IPS-20b (cell line): ENCODE data around the gene PRLR.
"Not testable (repeated sequence)": the region's sequence is repeated elsewhere in the genome, so short reads cannot be mapped to it uniquely, and the experiment has no call there.

Experiments
- H3K27ac ChIP-seq: one replicate; pipeline ENCODE4 v1.5.1; 2013; ENCODE audit warnings: low read length
- H3K27me3 ChIP-seq: 2 replicates; pipeline ENCODE4 v1.6.1; 2013; ENCODE audit warnings: mild to moderate bottlenecking, low read length, inconsistent platforms; ENCODE audit not compliant: insufficient read depth
- H3K36me3 ChIP-seq: 2 replicates; pipeline ENCODE4 v1.6.1; 2013; ENCODE audit warnings: low read depth, mild to moderate bottlenecking, inconsistent platforms, low read length, moderate library complexity; ENCODE audit not compliant: insufficient read depth
- H3K4me1 ChIP-seq: 2 replicates; pipeline ENCODE4 v1.6.1; 2013; ENCODE audit warnings: mild to moderate bottlenecking, control low read depth, inconsistent platforms, low read length, moderate library complexity; ENCODE audit not compliant: insufficient read depth
- H3K4me3 ChIP-seq: 2 replicates; pipeline ENCODE4 v1.5.1; 2013; ENCODE audit warnings: mild to moderate bottlenecking, low read length, inconsistent platforms
- H3K9ac ChIP-seq: 2 replicates; pipeline ENCODE4 v1.6.1; 2013; ENCODE audit warnings: low read depth, mild to moderate bottlenecking, inconsistent platforms, low read length, moderate library complexity
- H3K9me3 ChIP-seq: 2 replicates; pipeline ENCODE4 v1.6.1; 2013; ENCODE audit warnings: mild to moderate bottlenecking, low read depth, low read length, inconsistent platforms; ENCODE audit not compliant: insufficient read depth

Gene PRLR

DNA sequence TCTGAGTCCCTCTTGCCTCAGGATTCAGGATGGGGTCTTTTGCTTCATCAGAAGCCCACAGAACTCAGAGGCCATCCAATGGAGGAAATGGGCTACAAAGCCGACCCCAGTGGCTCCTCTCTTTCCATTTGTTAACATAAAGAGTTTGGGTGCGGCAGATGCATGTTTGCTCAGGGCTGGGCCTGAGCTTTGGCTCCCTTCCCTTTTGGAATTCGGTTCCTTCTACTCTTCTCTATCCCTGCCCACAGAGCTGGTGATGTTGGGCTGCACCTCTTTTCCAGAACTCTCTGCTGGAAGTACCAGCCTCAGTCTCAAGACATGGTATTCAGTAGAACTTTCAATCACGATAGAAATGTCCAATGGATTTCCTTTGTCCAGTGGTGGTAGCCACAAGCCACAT, 115.6 kb downstream of the PRLR start:
- Histone ChIP-seq H3K36me3 (no peaks in the 10 kb centered on the region), H3K27me3 (no peaks in the 10 kb centered on the region), H3K4me1 (peaks cover 5% of the 10 kb centered on the region; the same call in 1 of the 2 replicates), H3K4me3 (no peak overlapping the region), H3K9me3 (no peaks in the 10 kb centered on the region), H3K9ac (no peak overlapping the region), H3K27ac (no peak overlapping the region)

DNA sequence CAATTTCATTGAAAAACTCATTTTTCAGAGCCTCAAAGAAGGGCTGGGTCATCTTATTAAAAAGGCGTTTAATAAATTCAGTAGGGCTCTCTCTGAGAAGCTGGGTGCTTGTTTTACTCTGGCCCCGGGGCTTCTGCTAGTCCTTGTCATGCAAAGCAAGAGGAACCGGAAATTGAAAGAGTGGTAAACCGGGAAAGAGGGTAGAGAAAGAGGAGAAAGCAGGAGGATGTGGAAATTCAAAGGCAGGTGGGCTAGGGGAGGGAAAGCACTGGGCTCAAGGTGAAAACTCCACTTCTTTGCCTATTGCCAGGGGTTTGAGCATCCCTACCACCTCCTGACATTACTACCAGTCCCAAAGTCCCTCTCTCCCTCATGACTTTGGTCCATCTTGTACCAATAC, 118.0 kb downstream of the PRLR start:
- Histone ChIP-seq H3K36me3 (no peaks in the 10 kb centered on the region), H3K4me1 (peaks cover 5% of the 10 kb centered on the region; the same call in 1 of the 2 replicates), H3K27ac (no peak overlapping the region), H3K4me3 (no peak overlapping the region), H3K27me3 (no peaks in the 10 kb centered on the region), H3K9ac (no peak overlapping the region), H3K9me3 (no peaks in the 10 kb centered on the region)

DNA sequence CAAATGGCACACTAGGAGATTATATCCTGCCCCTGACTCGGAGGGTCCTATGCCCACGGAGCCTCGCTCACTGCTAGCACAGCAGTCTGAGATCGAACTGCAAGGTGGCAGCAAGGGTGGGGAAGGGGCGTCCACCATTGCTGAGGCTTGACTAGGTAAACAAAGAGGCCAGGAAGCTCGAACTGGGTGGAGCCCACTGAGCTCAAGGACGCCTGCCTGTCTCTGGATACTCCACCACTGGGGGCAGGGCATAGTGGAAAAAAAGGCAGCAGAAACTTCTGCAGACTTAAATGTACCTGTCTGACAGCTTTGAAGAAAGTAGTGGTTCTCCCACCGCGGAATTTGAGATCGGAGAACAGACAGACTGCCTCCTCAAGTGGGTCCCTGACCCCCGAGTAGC, 125.7 kb downstream of the PRLR start:
- H3K36me3 ChIP-seq, H3K4me1 ChIP-seq, H3K27ac ChIP-seq, H3K4me3 ChIP-seq, H3K9ac ChIP-seq, H3K9me3 ChIP-seq, H3K27me3 ChIP-seq: not testable (repeated sequence)

DNA sequence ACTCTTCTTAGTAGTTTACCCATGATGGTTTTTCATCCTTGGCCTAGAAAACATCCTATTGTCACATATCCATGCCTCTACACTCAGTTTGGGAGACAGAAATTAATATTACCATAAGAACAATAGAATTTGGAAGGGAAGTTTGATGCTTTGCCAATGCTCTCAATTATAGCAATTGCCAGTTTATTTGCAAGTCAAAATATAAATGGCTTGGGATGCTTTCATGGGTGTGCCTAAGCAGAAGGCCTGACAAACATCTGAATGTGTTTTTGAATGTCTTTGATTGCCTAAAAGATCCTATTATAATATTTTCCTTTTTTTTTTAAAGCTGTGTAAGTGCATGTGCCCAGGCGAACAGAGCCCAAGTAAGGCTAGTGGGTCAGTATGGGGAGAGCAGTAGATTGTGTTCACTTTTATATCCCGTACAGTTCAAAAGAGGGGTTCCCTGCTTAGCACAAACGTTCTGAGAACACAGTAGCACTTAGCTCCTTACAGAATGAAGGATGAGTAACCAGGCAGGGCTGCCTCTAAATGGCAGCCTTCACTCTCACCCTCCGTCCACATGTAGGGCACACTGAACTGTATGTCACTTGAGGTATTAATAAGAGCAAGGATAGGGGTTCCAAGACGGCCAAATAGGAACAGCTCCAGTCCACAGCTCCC, 126.5 kb downstream of the PRLR start:
- Histone ChIP-seq H3K27me3 (no peaks in the 10 kb centered on the region), H3K4me1 (no peaks in the 10 kb centered on the region), H3K27ac (no peak overlapping the region), H3K9me3 (no peaks in the 10 kb centered on the region), H3K9ac (no peak overlapping the region), H3K4me3 (no peak overlapping the region), H3K36me3 (no peaks in the 10 kb centered on the region)

DNA sequence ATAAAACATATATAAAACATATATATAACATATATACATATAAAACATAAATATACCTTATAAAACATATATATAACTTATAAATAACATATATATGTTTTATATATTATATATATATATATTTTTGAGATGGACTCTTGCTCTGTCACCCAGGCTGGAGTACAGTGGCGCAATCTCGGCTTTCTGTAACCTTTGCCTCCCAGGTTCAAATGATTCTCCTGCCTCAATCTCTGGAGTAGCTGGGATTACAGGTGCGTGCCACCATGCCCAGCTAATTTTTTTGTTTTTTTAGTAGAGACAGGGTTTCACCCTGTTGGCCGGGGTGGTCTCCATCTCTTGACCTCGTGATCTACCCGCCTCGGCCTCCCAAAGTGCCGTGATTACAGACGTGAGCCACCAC, 128.6 kb downstream of the PRLR start:
- H3K4me3 ChIP-seq, H3K4me1 ChIP-seq, H3K9ac ChIP-seq, H3K27me3 ChIP-seq, H3K36me3 ChIP-seq, H3K27ac ChIP-seq, H3K9me3 ChIP-seq: not testable (repeated sequence)

DNA sequence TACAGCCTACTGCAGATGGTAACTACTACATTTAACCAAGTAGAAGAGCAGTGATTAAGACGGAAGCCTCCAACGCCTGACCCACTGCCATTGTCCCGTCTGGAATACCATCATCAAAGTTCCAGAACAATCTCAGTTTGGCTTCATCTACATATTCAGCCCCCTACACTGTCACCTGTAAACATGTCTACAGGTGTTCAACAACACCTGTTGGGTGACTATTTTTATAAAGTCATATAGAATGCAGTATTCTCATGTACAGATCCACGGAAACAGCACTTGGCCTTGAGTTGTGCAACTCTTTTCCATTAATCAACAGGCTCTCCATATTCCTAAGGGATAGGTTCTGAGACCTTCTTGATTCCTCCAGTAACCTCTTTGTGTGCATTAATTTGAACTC, 129.3 kb downstream of the PRLR start:
- Histone ChIP-seq H3K4me1 (no peaks in the 10 kb centered on the region), H3K27ac (no peak overlapping the region), H3K9ac (no peak overlapping the region), H3K9me3 (no peaks in the 10 kb centered on the region), H3K27me3 (no peaks in the 10 kb centered on the region), H3K4me3 (no peak overlapping the region), H3K36me3 (no peaks in the 10 kb centered on the region)

DNA sequence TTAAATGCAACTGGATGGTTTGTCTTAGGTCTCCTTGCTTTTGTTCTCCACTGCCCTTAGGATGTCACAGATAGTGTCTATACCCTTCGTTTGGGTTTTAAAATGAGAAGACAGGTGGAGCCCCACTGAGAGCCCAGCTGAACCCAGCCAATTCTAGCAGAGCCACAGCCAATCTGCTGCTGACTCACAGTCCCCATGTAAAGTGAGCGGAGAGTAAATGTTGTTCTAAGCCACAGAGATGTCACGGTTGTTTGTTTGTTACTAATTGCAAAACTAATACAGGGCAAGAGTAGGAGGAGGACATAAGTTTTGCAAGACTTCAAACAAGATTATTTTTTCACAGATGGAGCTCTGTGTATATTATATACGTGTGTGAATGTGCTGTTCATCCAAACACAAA, 132.1 kb downstream of the PRLR start:
- H3K4me1 ChIP-seq: no peaks in the 10 kb centered on the region
- no peak overlapping the region for H3K4me3 ChIP-seq
- no peak overlapping the region for H3K27ac ChIP-seq
- H3K36me3 ChIP-seq: no peaks in the 10 kb centered on the region
- H3K9ac ChIP-seq: no peak overlapping the region
- no peaks in the 10 kb centered on the region for H3K27me3 ChIP-seq
- no peaks in the 10 kb centered on the region for H3K9me3 ChIP-seq

DNA sequence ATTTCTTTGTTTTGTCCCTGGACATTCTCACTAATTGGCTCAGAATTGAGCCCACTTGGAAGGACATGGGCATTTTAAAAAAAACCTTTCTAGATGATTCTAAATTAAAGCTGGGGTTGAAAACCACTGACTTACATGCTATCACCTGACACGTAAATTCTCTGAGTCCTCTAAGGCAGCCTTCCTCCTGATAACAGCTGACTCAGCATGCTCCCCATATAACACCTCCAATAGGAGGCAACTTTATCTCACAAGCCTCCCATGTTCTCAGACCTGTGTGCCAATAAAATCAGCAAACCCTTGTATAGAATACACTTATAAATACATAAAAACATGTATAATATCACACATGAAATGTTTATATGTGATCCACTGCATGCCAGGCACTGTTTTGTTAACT, 133.4 kb downstream of the PRLR start:
- Histone ChIP-seq H3K36me3 (no peaks in the 10 kb centered on the region), H3K4me1 (no peaks in the 10 kb centered on the region), H3K9me3 (no peaks in the 10 kb centered on the region), H3K9ac (no peak overlapping the region), H3K27ac (no peak overlapping the region), H3K4me3 (no peak overlapping the region), H3K27me3 (no peaks in the 10 kb centered on the region)

DNA sequence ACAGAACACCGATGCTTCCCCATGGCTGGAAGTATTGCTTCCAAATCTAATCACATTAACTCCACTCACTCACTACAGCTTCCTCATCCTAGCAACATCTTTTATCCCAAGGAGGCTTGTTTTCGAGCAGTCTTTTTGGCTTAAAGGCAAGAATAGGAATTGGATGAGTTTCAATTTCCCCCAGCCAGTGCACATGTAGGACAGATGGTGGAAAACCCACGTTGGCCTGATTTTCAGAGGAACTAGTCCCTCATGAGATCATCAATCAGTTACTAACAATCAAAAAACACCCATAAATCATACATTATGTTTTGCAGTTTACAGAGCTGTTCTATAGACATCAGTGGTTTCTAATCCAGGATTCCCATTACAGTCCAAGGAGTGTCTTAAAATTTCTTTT, 134.1 kb downstream of the PRLR start:
- Histone ChIP-seq H3K4me1 (peaks cover 4% of the 10 kb centered on the region; the same call in 1 of the 2 replicates), H3K4me3 (no peak overlapping the region), H3K9me3 (no peaks in the 10 kb centered on the region), H3K9ac (no peak overlapping the region), H3K27ac (no peak overlapping the region), H3K27me3 (no peaks in the 10 kb centered on the region), H3K36me3 (no peaks in the 10 kb centered on the region)

DNA sequence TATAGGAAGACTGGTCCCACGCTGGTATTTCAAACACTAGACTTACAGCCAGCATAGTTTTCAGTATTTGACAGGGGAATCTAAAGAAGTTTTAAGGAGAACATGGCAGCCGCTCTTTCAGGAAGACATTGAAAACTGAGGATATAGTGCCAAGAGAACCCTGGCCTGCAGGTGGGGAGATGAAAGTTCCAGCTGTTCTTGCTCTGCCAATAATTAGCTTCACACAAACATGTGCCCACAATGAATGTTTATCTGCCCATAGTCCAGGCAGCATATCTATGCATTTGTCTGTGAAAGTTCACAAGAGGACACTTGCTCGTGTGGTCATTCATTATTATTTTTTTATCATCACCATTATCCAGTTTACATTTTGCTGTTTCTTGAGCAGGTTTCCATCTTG, 134.9 kb downstream of the PRLR start:
- no peaks in the 10 kb centered on the region for H3K27me3 ChIP-seq
- no peak overlapping the region for H3K9ac ChIP-seq
- H3K4me3 ChIP-seq: no peak overlapping the region
- no peaks in the 10 kb centered on the region for H3K36me3 ChIP-seq
- H3K27ac ChIP-seq: no peak overlapping the region
- H3K4me1 ChIP-seq: peaks cover 6% of the 10 kb centered on the region; the same call in 1 of the 2 replicates
- no peaks in the 10 kb centered on the region for H3K9me3 ChIP-seq

DNA sequence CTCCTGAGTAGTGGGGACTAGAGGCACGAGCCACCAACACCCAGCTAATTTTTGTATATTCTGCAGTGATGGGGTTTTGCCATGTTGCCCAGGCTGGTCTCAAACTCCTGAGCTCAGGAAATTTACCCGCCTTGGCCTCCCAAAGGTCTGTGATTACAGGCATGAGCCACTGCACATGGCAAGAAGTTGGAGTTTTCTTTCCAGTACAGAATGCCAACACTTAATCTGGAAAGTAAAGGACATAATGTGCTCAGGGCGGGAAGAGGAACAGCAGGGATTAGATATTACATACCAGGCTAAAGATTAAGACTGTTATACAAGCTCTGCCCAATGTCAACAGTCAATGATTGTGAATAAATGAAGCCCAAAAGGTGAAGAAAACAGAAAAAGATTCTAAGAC, 135.3 kb downstream of the PRLR start:
- H3K4me3 ChIP-seq: no peak overlapping the region

DNA sequence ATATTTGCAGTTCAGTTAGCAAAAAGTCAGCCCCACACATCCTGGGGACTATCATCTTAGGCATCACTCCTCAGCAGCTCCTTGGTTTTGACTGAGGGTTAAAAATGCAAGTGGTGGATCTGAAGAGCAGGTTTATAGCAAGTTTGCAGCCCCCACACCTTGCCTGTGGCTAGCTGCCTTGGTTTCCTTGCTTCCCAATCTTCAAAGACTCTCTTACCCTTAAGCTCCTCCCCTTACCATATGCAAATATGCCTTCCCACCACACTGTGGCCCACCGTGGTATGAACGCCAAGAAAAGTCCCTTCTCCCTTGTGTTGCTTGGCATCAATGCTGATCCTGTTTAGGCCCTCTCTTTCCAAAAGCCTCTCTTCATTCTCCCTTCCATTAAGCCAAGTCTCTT, 137.6 kb downstream of the PRLR start:
- Histone ChIP-seq H3K4me1 (peaks cover 6% of the 10 kb centered on the region; the same call in 1 of the 2 replicates), H3K9ac (no peak overlapping the region), H3K4me3 (no peak overlapping the region), H3K27ac (no peak overlapping the region), H3K27me3 (no peaks in the 10 kb centered on the region), H3K9me3 (no peaks in the 10 kb centered on the region), H3K36me3 (no peaks in the 10 kb centered on the region)

More for the DNA sequence above, 135.3 kb downstream of the PRLR start:
- Histone ChIP-seq H3K36me3 (no peaks in the 10 kb centered on the region), H3K27ac (no peak overlapping the region), H3K4me1 (peaks cover 6% of the 10 kb centered on the region; the same call in 1 of the 2 replicates), H3K9me3 (no peaks in the 10 kb centered on the region), H3K27me3 (no peaks in the 10 kb centered on the region), H3K9ac (no peak overlapping the region)
